A204.1 (cell line): ENCODE results near the gene KIF5A.

ENCODE experiments used
- FAIRE-seq: peaks from 2 replicates; lab custom pipeline; 2012; peaks lifted over from hg19 to GRCh38; lab: Jason Lieb, UNC

The KIF5A gene

GRCh38 chr12:57520053-57520818 lies 29.6 kb upstream of the KIF5A start, which contains the start of gene DDIT3:
DDIT3 (minus strand) TSS chr12:57520514; CDS start chr12:57517406, 3,108 bp downstream.
- peak; percentile 94 for FAIRE-seq

- no peak for FAIRE-seq
Measured at GRCh38 chr12:57521525-57522010, 28.3 kb upstream of the KIF5A start.

DNA sequence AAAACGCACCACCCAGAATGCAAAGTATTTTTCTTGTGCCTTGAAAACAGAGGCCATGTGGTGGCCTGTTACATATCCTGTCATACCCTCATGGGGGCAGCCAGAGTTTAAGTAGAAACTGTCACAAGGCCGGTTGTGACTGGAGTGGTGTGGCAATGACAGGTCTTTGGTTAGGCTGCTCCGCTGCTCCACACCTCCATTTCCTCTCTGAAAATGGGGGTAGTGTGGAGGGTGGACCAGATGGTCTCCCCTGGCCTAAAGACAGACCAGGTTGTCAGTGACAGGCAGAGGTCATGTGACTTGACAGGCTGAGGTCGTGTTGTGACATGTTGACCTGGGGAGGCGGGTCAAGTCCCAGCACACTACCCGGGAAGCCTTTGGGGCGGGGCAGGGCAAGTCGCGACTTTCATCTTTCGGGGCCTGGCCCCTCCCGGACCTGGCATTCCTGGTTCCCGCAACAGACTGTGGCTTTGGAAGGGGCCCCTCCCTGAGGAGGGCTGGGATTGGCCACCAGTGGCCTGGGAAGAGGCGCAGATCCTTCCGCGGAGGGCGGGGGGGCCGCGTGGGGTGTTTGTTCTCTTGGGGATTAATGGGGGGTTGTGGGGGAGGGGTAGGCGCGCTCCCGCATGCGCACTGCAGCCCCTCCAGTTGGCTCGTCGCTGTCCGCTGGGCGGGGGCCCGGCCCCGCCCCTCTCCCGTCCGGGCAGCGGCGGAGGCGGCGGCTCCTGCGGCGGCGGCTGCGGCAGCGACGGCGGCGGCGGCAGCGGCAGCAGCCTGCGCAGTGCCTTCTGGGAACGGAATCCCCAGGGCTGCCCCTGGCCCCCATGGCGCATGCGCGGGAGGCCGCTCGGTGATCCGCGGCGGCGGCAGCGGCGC lies 27.6 kb upstream of the KIF5A start, which contains the start of gene MBD6:
TSS of gene MBD6 (plus strand) at position 814 of the 876 bp plus-strand sequence. CDS start 1,480 bp downstream, outside the sequence.
- FAIRE-seq = peak; percentile 40

DNA sequence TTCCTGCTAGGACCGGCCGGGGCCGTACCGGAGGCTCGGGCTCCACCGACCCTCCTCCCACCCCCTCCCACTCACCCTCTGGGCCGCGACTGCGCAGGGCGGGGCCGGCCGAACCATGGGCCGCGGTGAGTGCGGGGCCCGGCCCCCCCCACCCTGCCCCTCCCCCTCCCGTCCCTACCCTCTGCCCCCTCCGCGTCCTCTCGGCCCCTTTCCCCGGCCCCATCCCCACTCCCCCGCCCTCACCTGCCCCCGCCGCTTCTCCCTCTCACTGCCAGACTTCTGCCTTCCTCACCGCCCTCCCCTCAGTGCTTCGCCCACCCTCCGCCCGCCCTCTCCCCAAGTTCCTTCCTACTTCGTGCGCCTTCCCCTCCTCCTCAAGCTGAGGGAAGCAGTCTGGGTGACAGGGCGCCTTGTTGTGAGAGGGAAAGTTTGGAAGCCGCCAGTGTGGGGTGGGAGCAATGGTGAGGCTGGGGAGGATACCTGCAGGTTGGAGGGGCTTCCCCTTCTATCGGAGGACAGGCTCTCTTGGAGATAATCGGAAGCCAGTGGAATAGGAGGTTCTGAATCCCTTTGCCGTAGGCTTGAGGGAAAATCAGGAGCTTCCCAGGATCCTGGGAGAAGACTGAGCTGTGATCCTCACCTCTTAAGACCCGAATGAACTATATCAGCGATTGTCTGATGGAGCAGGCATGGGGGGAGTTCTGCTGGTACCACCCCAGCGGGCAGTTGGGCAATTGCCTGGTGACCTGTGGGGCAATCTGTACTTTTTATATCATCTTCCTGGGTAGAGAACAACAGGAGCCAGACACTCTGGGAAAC lies 26.7 kb upstream of the KIF5A start:
- no peak for FAIRE-seq

DNA sequence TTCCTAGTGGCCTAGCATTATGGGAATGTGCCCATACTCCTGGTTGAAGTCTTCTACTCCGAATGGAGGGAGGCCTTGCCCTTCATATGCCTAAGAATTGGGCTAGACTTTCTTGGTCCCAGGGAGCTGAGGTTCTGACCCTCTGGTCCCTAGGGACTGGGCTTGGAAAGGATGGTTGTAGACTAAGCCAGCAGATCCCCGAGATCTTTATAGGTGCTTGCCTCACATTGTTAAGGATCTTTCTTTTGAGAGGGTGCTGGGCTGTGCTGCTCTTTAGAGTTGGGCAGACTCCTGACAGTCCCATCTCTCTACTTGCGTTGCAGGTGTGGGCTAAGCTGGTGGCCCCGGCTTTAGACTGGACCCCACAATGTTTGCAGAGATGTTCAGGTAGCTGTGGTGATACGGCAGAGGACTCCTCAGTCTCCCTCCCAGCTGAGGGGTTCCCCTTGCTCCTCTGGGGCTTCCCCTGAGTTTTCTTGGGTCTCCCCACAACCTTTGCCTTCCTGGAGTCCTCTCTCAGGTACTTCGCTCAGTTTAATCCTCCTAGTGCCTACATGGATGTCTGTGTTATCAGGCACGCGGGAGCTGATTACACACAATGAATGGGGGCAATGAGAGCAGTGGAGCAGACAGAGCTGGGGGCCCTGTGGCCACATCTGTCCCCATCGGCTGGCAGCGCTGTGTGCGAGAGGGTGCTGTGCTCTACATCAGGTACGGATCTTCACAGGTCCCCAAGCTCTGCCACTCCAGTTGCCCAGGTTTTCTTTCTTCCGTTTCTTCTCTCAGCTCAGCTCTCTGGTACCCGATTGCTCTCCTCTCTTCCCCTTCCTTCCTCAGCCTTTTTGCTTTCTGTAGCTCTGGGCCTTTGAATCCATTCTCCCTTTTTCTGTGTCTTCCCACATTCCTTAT lies 25.9 kb upstream of the KIF5A start:
- no peak for FAIRE-seq

DNA sequence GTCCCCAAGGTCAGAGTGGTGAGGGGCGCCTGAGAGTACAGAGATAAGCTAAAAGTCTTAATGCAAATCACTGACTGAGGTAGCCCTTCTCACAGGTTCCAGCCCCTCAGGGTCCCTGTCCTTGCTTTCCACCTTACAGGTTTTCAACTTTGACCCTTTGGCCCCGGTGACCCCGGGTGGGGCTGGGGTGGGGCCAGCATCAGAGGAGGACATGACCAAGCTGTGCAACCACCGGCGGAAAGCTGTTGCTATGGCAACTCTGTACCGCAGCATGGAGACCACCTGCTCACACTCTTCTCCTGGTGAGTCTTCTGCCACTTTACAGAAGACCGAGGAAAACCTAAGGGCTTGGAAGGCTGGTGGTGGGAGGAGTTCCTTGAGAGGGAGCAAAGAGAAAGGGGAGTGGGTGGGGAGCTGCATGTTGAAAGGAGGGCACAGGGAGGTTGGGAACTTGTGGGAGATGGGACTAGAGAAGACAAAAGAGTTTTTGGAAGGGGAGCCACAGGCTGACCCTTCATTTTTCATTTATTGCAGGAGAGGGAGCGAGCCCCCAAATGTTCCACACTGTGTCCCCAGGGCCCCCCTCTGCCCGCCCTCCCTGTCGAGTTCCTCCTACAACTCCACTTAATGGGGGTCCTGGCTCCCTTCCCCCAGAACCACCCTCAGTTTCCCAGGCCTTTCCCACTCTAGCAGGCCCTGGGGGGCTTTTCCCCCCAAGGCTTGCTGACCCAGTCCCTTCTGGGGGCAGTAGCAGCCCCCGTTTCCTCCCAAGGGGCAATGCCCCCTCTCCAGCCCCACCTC lies 24.8 kb upstream of the KIF5A start:
- no peak for FAIRE-seq

DNA sequence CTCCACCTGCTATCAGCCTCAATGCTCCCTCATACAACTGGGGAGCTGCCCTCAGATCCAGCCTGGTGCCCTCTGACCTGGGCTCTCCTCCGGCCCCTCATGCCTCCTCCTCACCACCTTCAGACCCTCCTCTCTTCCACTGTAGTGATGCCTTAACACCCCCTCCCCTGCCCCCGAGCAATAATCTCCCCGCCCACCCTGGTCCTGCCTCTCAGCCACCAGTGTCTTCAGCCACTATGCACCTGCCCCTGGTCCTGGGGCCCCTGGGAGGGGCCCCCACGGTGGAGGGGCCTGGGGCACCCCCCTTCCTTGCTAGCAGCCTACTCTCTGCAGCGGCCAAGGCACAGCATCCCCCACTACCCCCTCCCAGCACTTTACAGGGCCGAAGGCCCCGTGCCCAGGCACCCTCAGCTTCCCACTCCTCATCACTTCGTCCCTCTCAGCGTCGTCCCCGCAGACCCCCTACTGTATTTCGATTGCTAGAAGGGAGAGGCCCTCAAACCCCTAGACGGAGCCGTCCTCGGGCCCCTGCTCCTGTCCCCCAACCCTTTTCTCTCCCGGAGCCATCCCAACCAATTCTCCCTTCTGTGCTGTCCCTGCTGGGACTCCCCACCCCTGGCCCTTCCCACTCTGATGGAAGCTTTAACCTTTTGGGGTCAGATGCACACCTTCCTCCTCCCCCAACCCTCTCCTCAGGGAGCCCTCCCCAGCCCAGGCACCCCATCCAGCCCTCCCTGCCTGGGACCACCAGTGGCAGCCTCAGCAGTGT lies 24.0 kb upstream of the KIF5A start:
- FAIRE-seq = no peak

GRCh38 chr12:57526477-57527126 lies 23.2 kb upstream of the KIF5A start:
- no peak for FAIRE-seq

DNA sequence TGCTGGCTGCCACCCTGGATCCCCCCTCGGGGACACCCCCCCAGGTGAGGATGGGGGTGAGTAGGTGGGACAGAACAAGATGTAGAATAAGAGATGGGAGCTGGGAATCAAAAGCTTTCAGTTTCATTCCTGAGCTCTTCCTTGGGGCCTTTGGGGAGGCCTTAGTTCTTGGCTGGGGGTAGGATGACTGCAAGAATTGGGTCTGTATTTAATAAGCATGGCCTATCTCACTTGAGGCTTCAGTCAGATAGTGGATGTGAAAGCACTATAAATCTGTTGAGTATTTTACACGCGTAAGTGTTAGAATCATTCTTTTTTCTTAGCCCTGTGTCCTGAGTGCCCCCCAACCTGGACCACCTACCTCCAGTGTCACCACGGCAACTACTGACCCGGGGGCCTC lies 22.7 kb upstream of the KIF5A start:
- FAIRE-seq = no peak

GRCh38 chr12:57528176-57528575 lies 21.7 kb upstream of the KIF5A start:
- FAIRE-seq = no peak

GRCh38 chr12:57528831-57529555 lies 20.9 kb upstream of the KIF5A start:
- FAIRE-seq = no peak

DNA sequence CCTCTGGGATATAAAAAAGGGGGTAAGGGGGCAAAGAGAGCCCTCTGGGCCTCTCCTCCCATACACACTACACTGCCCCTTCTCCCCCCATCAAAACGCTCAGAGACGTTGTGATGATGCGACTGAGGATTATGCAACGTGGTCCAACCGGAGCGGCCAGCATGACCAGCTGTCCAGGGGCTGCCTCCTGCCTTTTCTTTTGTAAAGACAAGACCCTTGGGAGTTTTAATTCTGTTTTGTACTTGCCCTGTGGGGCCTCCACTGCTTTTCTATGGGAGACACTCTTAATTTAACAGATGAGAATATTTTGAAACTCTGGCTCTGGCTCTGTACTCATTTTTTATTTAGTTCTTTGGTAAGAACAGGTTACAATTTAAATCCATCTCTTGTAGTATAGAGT lies 20.0 kb upstream of the KIF5A start:
- FAIRE-seq = no peak

GRCh38 chr12:57530396-57531142 lies 19.3 kb upstream of the KIF5A start:
- FAIRE-seq = no peak

DNA sequence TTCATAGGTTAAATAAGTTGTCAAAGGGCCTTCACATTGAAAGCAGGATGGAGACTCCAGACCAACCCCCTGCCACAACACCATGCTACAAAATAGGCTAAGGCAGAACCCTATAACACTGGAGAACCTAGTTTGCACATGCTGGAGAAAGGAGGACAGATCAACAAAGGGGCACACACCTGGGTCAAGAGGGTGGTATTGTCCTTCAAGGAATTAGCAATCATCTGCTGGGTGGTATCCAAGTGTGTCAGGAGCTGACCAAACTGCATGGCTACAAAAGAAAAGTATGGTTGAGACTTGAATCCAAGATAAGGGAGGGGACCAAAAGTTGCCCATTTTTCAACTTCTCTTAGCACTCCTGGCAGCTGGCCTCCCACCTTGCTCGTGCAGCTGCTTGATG lies 18.0 kb upstream of the KIF5A start:
- FAIRE-seq = no peak

- no peak for FAIRE-seq
Measured at GRCh38 chr12:57533108-57533507, 16.7 kb upstream of the KIF5A start.

- FAIRE-seq = no peak
Measured at GRCh38 chr12:57534250-57534649, 15.6 kb upstream of the KIF5A start.

DNA sequence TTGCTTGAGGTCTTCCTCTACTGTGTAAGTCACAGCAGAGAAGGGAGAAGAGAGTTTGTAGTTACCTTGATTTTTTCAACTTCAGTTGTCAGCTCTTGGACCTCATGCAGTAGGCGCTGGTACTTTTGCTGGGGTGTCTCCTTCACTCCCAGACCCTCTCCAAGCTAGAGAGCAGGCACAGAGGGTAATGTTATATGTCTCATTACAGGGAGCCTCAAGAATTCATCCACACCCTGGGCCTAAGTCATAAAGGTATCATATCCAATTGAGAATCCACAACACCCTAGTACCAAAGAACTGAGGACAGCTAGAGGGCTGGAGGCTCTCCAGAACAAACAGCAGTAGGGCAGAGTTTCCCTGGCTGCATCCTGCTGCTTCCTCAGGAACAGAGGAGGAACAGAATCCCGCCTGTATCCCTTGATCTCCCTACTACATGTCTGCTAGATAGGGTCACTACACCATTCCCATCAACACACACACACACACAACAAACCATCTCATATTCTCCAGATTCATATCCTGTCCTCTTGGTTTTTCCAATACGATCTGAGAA lies 14.8 kb upstream of the KIF5A start:
- FAIRE-seq = no peak
